Activated T-helper 1 cell treated with anti-CD3 and anti-CD28 coated beads, Interleukin-12 subunit alpha, Interleukin-12 subunit beta, Interleukin-2, Interleukin-4 antibody, amounts not matched to agents 30 ng/mL and 10 ng/mL and 1 ng/mL, durations not matched to agents 14 hours and 24 hours and 36 hours (primary cell): ENCODE results near the gene CDIPT. TPM values are rescaled to one million over a fixed set of nuclear protein-coding genes. Genes with fewer than 3 reads are reported as not detected.
A peak's percentile ranks its signal among the peaks of the same experiment; 100 is the strongest.

Experiments used
- DNase-seq: peaks from one replicate; pipeline ENCODE4 v3.0.0; 2021; ENCODE audit warnings: low spot score
- H3K27ac Mint-ChIP-seq: one replicate; pipeline ENCODE4 v1.8.0; 2021; ENCODE audit warnings: mild to moderate bottlenecking, mixed read lengths
- H3K27me3 Mint-ChIP-seq: one replicate; pipeline ENCODE4 v1.8.0; 2022; ENCODE audit warnings: mild to moderate bottlenecking, moderate library complexity, mixed read lengths; ENCODE audit not compliant: insufficient read depth
- H3K36me3 Mint-ChIP-seq: one replicate; pipeline ENCODE4 v1.8.0; 2021; ENCODE audit warnings: low read depth, mixed read lengths
- H3K4me1 Mint-ChIP-seq: one replicate; pipeline ENCODE4 v1.8.0; 2021; ENCODE audit warnings: low read depth, mixed read lengths
- H3K4me3 Mint-ChIP-seq: one replicate; pipeline ENCODE4 v1.8.0; 2021; ENCODE audit warnings: mild to moderate bottlenecking, moderate library complexity, mixed read lengths
- H3K9me3 Mint-ChIP-seq: one replicate; pipeline ENCODE4 v1.8.0; 2021; ENCODE audit warnings: mixed read lengths
- intact Hi-C: fragments of 100-400 bp; cut with micrococcal nuclease; formaldehyde crosslinking; loops from one replicate; pipeline ENCODE4 v1.15.1; 2024
- total RNA-seq: library from RNA; stranded (reverse); gene quantifications from 2 replicates; pipeline ENCODE4 v1.2.3, GENCODE V29; 2022

The CDIPT gene
- total RNA-seq, 1 donor from 2014 or later = 85.5 TPM

DNA sequence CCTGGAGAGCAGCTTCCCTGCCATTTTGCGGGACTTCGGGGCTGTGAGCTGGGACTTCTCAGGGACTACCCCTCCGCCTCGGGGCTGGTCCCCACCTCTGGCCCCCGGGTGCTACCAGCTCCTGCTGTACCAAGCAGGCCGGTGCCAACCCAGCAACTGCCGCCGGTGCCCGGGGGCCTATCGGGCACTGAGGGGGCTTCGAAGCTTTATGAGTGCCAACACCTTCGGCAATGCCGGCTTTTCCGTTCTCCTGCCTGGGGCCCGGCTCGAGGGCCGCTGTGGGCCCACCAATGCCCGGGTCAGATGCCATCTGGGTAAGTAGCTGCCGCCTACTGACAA lies 38.5 kb upstream of the CDIPT start:
- H3K36me3 Mint-ChIP-seq = peaks cover 3% of the 10 kb centered on the region
- H3K4me3 Mint-ChIP-seq = peak overlapping the region; percentile 70
- intact Hi-C loops = loop anchor here (2.0 kb wide), 1 partner anchor 81 kb away; the partner anchor contains the start of gene MVP
- DNase-seq = no peak
- H3K9me3 Mint-ChIP-seq = no peaks in the 10 kb centered on the region
- peaks cover 14% of the 10 kb centered on the region for H3K4me1 Mint-ChIP-seq
- H3K27me3 Mint-ChIP-seq = peaks cover 26% of the 10 kb centered on the region
- H3K27ac Mint-ChIP-seq = no peak overlapping the region

DNA sequence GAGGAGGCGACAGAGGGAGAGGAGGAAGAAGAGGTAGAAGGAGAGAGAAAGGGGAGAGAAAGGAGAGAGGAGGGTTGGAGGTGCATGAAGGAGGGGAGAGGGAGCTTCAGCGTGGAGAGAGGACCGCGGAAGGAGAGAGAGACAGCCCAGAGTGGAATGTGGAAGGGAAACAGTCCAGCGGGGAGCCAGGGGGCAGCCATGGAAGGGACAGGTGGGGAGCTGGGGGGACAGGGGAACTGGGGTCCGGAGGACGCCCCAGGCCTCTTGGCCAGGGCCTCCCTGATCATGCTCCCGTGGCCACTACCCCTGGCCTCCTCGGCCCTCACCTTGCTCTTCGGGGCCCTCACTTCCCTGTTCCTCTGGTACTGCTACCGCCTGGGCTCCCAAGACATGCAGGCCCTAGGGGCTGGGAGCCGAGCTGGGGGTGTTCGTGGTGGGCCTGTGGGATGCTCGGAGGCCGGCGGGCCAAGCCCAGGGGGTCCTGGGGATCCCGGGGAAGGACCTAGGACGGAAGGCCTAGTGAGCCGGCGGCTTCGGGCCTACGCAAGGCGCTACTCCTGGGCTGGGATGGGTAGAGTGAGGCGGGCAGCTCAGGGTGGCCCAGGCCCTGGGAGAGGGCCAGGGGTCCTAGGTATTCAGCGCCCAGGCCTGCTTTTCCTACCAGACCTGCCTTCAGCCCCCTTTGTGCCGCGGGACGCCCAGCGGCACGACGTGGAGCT lies 38.0 kb upstream of the CDIPT start:
- Mint-ChIP-seq H3K27me3 (peaks cover 29% of the 10 kb centered on the region), H3K9me3 (no peaks in the 10 kb centered on the region), H3K4me1 (peaks cover 14% of the 10 kb centered on the region), H3K4me3 (peak overlapping the region; percentile 82), H3K36me3 (peaks cover 1% of the 10 kb centered on the region), H3K27ac (peak overlapping the region; percentile 58)
- no peak for DNase-seq
- intact Hi-C loops = loop anchor here (1.0 to 2.0 kb wide), 7 partner anchors 25 to 164 kb away; partner anchors contain the start of genes ALDOA, CDIPT, KCTD13 and MVP

DNA sequence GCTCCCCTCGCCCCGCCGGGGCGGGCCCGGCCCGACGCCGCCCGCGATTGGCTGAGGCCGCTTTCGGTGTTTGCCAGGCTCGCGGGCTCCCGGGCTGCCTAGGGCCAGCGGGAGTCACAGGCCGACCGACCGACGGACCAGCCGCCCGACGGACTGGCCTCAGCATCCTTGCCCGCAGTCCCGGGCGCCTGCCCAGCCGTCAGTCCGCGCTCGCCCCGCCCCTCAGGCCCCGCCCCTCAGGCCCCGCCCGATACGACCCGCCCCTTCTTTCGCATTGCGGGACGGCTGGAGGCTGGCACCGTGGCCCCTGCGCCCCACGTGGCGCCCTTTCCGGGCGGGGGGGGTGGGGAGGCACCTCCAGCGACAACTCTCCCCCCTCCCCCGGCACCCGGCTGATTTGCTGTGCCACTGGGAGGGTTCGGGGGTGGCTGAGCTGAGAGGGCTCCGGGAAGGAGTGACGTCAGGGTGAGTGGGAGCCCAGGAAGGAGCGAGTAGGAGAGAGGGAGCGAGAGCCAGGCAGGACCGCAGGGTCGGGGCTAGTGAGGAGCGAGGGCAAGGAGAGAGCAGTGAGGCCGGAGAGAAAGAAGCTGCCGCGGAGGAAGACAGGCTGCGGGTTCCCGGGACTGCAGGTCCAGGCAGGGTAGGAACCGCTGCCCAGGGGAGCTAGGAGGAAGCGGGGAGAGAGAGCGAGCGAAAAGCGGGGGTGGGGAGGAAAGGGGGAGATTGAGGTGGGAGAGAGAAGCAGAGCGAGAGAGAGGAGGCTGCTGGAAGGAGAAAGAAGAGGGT lies 37.3 kb upstream of the CDIPT start, which contains the start of gene ASPHD1:
Gene ASPHD1, plus strand, starts transcription at position 387 of the 786 bp plus-strand sequence. CDS start 484 bp downstream, outside the sequence.
- intact Hi-C loops = loop anchor here (1.0 to 2.0 kb wide), 7 partner anchors 24 to 165 kb away; partner anchors contain the start of genes ALDOA, CDIPT, KCTD13 and MVP
- Mint-ChIP-seq H3K9me3 (no peaks in the 10 kb centered on the region), H3K4me1 (peaks cover 14% of the 10 kb centered on the region), H3K27me3 (peaks cover 32% of the 10 kb centered on the region), H3K27ac (peak within 1 kb of the TSS; percentile 58), H3K36me3 (peaks cover 1% of the 10 kb centered on the region), H3K4me3 (peak within 1 kb of the TSS; percentile 82)
- DNase-seq = no peak

DNA sequence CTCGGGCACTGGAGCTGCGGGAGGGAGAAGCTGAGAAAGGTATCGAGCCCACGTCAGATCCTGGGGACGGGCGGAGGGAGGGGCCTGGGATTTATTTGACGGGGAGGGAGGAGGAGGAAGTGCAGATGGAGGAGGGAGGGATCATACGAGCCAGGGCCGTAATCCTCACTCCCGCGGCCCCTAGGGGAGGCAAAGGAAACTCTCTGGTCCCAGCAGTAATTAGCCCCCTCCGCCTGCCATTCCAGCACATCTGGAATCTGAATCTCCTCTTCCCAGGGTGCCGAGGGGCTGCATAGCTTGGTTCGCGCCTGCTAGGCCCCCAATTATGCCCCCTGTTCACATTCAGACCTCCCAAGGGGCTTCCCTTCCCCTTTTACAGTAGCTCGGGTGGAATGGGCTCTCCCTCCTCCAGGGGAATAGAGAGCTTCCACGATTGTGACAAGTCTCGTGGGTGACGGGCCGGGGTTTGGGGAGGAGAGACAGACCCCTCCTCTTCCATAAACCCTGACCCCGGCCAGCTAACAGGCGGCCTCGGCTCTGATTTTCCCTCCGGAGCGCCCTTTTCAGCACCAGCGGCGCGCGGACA lies 36.6 kb upstream of the CDIPT start, which contains the start of gene SEZ6L2:
Gene SEZ6L2, minus strand, starts transcription at position 35 of the 586 bp plus-strand sequence. CDS start 531 bp downstream, outside the sequence.
- H3K9me3 Mint-ChIP-seq = no peaks in the 10 kb centered on the region
- peaks cover 1% of the 10 kb centered on the region for H3K36me3 Mint-ChIP-seq
- DNase-seq = peak; percentile 71
- intact Hi-C loops = loop anchor here (1.0 to 2.0 kb wide), 7 partner anchors 23 to 166 kb away; partner anchors contain the start of genes ALDOA, CDIPT, KCTD13 and MVP
- H3K27me3 Mint-ChIP-seq = peaks cover 32% of the 10 kb centered on the region
- H3K27ac Mint-ChIP-seq = peak within 1 kb of the TSS; percentile 58
- H3K4me3 Mint-ChIP-seq = peak within 1 kb of the TSS; percentile 82
- peaks cover 14% of the 10 kb centered on the region for H3K4me1 Mint-ChIP-seq

DNA sequence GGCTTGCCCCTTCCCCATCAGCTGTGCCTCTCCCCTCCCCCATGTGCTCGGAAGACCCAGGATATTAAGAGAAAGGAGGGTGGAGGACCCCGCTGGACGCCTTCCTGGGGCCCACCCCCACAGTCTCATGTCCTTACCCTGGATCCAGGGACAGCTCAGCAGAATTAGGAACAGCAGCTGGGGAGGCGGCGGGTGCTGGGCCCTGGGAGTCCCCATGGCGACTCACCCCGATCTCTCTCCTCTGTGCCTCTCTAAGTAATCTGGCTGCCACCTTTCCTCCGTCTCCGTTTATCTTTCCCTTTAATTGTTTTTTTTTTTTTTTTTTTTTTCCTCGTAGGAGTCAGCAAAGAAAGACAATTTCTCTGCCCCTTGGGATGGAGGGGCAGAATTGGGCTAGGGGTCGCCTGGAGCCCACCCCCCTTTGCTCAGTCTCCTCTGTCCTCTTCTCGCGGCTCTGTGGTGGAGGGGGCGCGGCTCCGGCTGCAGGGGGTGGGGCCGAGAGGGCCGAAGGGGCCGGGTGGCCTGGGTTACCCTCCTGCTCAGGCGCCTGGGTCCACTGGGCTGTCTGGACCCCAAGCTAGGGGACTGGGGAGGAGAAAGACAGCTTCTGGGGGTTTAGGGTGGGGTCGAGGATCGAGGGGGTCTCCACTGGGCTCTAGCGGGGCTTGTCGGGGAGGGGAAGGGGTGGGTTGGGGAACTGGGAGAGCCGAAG lies 35.9 kb upstream of the CDIPT start:
- Mint-ChIP-seq H3K36me3 (peaks cover 1% of the 10 kb centered on the region), H3K4me3 (peak overlapping the region; percentile 54), H3K27ac (no peak overlapping the region), H3K9me3 (no peaks in the 10 kb centered on the region), H3K27me3 (peaks cover 32% of the 10 kb centered on the region), H3K4me1 (peaks cover 14% of the 10 kb centered on the region)
- intact Hi-C loops = no loop called here
- DNase-seq = no peak

DNA sequence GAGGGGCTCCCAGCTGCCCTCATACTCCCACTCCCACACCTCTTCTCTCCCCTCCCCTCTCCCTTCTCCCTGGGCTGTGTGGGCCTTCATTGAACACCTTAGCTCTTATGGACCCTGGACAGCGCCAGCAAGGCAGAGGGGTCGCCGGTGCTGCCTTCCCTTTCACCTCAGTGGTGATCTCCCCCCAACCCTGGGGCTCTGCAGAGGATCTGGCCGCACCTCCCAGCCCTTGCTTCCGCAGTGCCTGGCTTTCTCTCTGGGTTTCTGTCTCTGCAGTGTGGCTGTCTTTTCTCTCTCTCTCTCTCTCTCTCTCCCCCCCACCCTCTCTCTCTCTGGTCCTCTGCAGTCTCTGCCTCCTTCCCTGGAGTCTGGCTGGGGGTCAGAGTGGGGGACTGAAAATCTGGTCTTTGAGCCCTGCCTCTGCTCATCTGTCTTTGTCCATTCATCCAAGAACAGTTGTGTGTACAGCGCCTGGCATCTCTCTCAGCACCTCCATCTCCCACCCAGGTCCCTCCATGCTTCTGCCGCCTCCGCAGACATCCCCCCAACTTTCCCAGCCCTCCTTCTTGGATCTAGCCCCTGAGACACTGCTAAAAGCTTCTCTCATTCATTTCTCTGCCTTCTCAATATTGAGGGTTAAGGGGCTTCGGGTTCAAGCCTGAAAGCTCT lies 35.2 kb upstream of the CDIPT start:
- Mint-ChIP-seq H3K27ac (no peak overlapping the region), H3K4me3 (peak overlapping the region; percentile 34), H3K36me3 (peaks cover 1% of the 10 kb centered on the region), H3K4me1 (peaks cover 8% of the 10 kb centered on the region), H3K27me3 (peaks cover 32% of the 10 kb centered on the region), H3K9me3 (no peaks in the 10 kb centered on the region)
- DNase-seq = no peak
- intact Hi-C loops = no loop called here

DNA sequence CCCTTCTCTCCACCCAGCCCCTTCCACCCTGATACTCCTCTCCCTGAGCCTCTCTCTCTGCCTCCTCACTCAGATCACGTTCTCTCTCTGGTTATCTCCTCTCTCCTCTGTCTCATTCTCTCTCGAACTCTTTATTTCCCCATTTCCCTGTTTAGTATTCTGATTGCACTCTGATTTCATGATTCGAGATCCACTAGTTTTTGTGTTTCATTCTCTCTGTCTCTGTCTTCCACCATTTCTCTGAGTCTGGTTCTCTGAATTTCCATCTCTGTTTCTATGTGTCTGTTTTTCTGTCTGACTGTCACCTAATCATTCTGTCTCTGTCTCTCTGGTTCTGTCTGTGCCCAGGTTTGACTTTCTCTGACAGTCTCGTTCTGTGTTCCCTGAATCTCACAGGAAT lies 34.3 kb upstream of the CDIPT start:
- Mint-ChIP-seq H3K27me3 (peaks cover 32% of the 10 kb centered on the region), H3K9me3 (no peaks in the 10 kb centered on the region), H3K27ac (no peak overlapping the region), H3K4me1 (peaks cover 7% of the 10 kb centered on the region), H3K36me3 (peaks cover 1% of the 10 kb centered on the region), H3K4me3 (no peak overlapping the region)
- no peak for DNase-seq
- intact Hi-C loops = no loop called here

DNA sequence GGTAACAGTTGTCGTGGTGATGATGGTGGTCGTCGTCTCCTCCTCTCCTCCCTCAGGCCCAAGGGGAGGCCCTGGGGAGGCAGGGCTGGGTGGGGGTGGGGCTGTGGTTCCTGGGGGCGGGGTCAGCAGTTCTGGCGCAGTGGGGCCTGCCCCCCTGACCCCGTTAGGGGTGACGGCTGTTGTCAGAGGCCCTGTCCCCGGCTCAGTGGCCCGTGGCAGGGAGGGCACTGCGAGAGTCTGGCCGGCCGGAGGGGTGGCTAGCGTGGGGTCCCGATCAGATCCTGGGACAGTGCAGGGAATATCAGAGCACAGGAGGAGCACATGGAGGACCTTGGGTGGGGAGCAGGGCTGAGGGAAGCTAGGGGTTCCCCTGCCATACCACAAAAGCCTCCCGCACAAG lies 33.8 kb upstream of the CDIPT start:
- intact Hi-C loops = no loop called here
- DNase-seq = no peak
- Mint-ChIP-seq H3K4me3 (no peak overlapping the region), H3K36me3 (peaks cover 1% of the 10 kb centered on the region), H3K9me3 (no peaks in the 10 kb centered on the region), H3K27ac (no peak overlapping the region), H3K27me3 (peaks cover 32% of the 10 kb centered on the region), H3K4me1 (peaks cover 7% of the 10 kb centered on the region)

DNA sequence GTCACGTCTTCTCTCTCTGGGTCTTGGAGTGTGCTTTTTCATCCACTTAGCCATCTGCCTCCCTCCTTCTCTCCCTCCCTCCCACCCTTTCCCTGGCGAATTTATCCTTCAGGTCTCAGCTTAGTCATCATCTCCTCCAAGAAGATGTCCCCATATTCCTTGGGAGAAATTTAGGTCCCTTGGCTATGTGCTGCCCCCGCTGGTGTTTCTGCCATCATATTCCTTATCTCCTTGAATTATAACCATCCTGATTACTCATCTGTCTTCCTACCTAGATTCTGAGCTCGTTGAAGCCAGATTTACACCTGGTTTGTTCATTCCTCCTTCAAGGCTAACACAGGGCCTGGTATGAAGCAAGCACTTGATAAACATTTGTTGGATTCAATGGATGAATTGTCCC lies 31.3 kb upstream of the CDIPT start:
- Mint-ChIP-seq H3K9me3 (no peaks in the 10 kb centered on the region), H3K4me1 (no peaks in the 10 kb centered on the region), H3K27ac (no peak overlapping the region), H3K27me3 (peaks cover 33% of the 10 kb centered on the region), H3K36me3 (no peaks in the 10 kb centered on the region), H3K4me3 (no peak overlapping the region)
- intact Hi-C loops = no loop called here
- no peak for DNase-seq

DNA sequence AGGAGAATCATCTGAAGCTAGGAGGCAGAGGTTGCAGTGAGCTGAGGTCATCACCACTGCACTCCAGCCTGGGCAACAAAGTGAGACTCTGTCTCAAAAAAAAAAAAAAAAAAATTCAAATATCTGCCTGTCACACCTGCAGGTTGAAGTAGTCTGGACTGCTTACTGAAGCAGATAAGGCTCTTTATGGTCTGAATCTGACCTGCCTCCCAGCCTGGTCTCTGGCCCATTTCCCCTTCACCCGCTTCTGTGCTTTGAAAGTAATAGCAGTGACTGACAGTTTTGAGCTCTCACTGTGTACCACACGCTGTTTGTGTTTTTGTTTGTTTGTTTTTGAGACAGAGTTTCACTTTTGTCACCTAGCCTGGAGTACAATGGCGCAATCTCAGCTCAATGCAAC lies 30.5 kb upstream of the CDIPT start:
- Mint-ChIP-seq H3K36me3 (no peaks in the 10 kb centered on the region), H3K4me3 (no peak overlapping the region), H3K27me3 (peaks cover 27% of the 10 kb centered on the region), H3K4me1 (no peaks in the 10 kb centered on the region), H3K27ac (no peak overlapping the region), H3K9me3 (no peaks in the 10 kb centered on the region)
- DNase-seq = no peak
- intact Hi-C loops = no loop called here

DNA sequence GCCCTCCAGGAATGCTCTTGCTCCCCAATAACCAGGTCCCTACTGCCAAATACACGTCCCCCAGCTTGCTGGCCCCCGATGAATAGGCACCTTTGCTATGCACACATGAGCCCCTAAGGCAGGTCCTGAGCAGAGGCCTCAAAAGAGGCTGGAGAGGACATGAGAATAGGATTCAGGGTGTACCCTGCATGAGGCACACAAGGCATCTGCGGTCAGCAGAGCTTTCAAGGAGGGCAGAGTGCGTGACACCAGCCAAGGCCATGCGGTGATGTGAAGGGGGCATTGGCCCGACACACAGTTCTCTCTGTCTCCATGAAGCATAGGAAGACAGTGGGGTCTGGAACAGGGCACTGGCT lies 29.4 kb upstream of the CDIPT start:
- H3K36me3 Mint-ChIP-seq = no peaks in the 10 kb centered on the region
- no peak for DNase-seq
- H3K4me1 Mint-ChIP-seq = no peaks in the 10 kb centered on the region
- intact Hi-C loops = no loop called here
- no peak overlapping the region for H3K4me3 Mint-ChIP-seq
- H3K27me3 Mint-ChIP-seq = peaks cover 17% of the 10 kb centered on the region
- no peak overlapping the region for H3K27ac Mint-ChIP-seq
- H3K9me3 Mint-ChIP-seq = no peaks in the 10 kb centered on the region
